Measurements from ENCODE around the gene MED12. TPM values are rescaled to one million over a fixed set of nuclear protein-coding genes. Genes with fewer than 3 reads are reported as not detected.

The MED12 gene
- total and polyA plus RNA-seq, 2 donors (not counting 1 experiment from before 2014, with no cell fraction given) = 34.1 to 123 TPM

DNA sequence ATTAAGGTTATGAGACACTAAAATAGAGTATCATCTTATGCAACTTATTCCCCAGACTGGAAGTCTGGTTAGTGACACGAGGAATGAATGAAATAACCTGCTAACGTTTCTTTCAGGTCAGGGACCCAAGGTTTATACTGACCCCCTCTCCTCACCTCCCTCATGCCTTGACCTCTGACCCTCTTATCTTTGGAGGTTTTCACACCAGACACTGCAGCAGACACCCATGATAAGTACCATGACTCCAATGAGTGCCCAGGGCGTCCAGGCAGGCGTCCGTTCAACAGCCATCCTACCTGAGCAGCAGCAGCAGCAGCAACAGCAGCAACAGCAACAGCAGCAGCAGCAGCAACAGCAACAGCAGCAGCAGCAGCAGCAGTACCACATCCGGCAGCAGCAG lies 22.0 kb downstream of the MED12 start:
- H2AFZ ChIP-seq (ENCODE audit: insufficient read depth, low read depth, low read length, poor library complexity, severe bottlenecking) = no peak overlapping the region
- ATAC-seq (ENCODE audit: low read depth) = no peak
- CTCF ChIA-PET = no interaction called here
- no peaks in the 10 kb centered on the region for H3K79me2 ChIP-seq (ENCODE audit: control insufficient read depth, insufficient read depth, low read length)
- H3K36me3 ChIP-seq (replicated peaks in 1 of 2; ENCODE audit: control extremely low read depth in 1 of 2, control insufficient read depth in 1 of 2, extremely low read depth in 1 of 2, insufficient read depth in 2 of 2, low read length in 1 of 2) = peaks cover 0 to 33% of the 10 kb centered on the region in 2 experiments
- no peak overlapping the region for H3K27ac Mint-ChIP-seq
- no peaks in the 10 kb centered on the region for H3K9me3 Mint-ChIP-seq (ENCODE audit: insufficient read depth)
- no peak for DNase-seq
- H3K27me3 ChIP-seq (replicated peaks in 1 of 4; ENCODE audit: control extremely low read depth in 1 of 4, control insufficient read depth in 3 of 4, insufficient read depth in 4 of 4, low read length in 3 of 4) = no peaks in the 10 kb centered on the region
- H3K27ac ChIP-seq (ENCODE audit: low read length in 2 of 2) = no peak overlapping the region
- POLR2A ChIA-PET = no interaction called here
- intact Hi-C loops (cut with micrococcal nuclease) = no loop called here
- no peak overlapping the region for H3K4me3 ChIP-seq (ENCODE audit: control extremely low read depth in 1 of 5, extremely low read depth in 1 of 5, insufficient read depth in 1 of 5, low read depth in 2 of 5, low read length in 4 of 5)
- H4K20me1 ChIP-seq (ENCODE audit: control insufficient read depth, insufficient read depth, low read length, poor library complexity, severe bottlenecking) = no peaks in the 10 kb centered on the region
- no peaks in the 10 kb centered on the region for H3K27me3 Mint-ChIP-seq
- no peak overlapping the region for H3K4me2 ChIP-seq (replicated peaks; ENCODE audit: low read depth, low read length, poor library complexity, severe bottlenecking)
- H3K4me3 Mint-ChIP-seq = no peak overlapping the region
- no peaks in the 10 kb centered on the region for H3K9me3 ChIP-seq (ENCODE audit: control extremely low read depth in 1 of 3, control insufficient read depth in 2 of 3, insufficient read depth in 1 of 3, low read length in 2 of 3)
- TF ChIP-seq, protein P1, sequence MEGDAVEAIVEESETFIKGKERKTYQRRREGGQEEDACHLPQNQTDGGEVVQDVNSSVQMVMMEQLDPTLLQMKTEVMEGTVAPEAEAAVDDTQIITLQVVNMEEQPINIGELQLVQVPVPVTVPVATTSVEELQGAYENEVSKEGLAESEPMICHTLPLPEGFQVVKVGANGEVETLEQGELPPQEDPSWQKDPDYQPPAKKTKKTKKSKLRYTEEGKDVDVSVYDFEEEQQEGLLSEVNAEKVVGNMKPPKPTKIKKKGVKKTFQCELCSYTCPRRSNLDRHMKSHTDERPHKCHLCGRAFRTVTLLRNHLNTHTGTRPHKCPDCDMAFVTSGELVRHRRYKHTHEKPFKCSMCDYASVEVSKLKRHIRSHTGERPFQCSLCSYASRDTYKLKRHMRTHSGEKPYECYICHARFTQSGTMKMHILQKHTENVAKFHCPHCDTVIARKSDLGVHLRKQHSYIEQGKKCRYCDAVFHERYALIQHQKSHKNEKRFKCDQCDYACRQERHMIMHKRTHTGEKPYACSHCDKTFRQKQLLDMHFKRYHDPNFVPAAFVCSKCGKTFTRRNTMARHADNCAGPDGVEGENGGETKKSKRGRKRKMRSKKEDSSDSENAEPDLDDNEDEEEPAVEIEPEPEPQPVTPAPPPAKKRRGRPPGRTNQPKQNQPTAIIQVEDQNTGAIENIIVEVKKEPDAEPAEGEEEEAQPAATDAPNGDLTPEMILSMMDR (IDR thresholded peaks at IDR 0.05) = no peak
- no peak for TF ChIP-seq EZH2 (IDR thresholded peaks at IDR 0.05; ENCODE audit: borderline replicate concordance, insufficient read depth, low read depth, low read length, poor library complexity, severe bottlenecking)
- H3K4me1 Mint-ChIP-seq = peaks cover 8% of the 10 kb centered on the region
- H3K4me1 ChIP-seq (ENCODE audit: control insufficient read depth in 2 of 2, insufficient read depth in 2 of 2, low read length in 2 of 2) = peaks cover 2% of the 10 kb centered on the region in 2 donors
- no peak overlapping the region for H3K9ac ChIP-seq (ENCODE audit: low read length)
- 93% methylated on average over 3 of the region's 6 CpGs for WGBS (ENCODE audit: insufficient coverage)

DNA sequence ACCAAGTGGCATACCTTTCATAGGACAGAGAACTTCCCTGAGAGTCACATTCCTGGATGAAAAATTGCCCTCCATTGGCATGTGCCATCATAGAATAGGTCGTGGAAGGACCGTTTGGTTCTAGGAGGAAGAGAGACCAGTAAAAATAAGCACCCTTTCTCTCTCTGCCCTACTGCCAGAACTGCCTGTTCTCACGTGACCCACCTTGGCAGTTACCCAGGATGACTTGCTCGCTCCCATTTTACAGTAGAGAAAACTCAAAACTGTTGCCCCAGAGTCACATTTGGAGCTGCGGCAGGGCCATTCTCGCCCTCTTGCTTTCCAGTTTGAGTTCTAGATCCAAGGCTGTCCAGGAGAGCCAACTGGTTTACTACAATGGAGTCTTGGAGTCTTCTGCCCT lies 25.1 kb downstream of the MED12 start:
- H3K27ac ChIP-seq (ENCODE audit: low read length in 2 of 2) = no peak overlapping the region
- ATAC-seq (ENCODE audit: low read depth) = no peak
- Mint-ChIP-seq H3K4me1 (peaks cover 17% of the 10 kb centered on the region), H3K9me3 (ENCODE audit: insufficient read depth) (no peaks in the 10 kb centered on the region), H3K27ac (no peak overlapping the region), H3K4me3 (no peak overlapping the region), H3K27me3 (no peaks in the 10 kb centered on the region)
- peaks cover 8 to 11% of the 10 kb centered on the region in 2 donors for H3K4me1 ChIP-seq (ENCODE audit: control insufficient read depth in 2 of 2, insufficient read depth in 2 of 2, low read length in 2 of 2)
- no peak overlapping the region for H3K4me2 ChIP-seq (replicated peaks; ENCODE audit: low read depth, low read length, poor library complexity, severe bottlenecking)
- CTCF ChIA-PET = no interaction called here
- H4K20me1 ChIP-seq (ENCODE audit: control insufficient read depth, insufficient read depth, low read length, poor library complexity, severe bottlenecking) = no peaks in the 10 kb centered on the region
- 95% methylated on average over 4 of the region's 6 CpGs for WGBS (ENCODE audit: insufficient coverage)
- no peaks in the 10 kb centered on the region for H3K27me3 ChIP-seq (replicated peaks in 1 of 4; ENCODE audit: control extremely low read depth in 1 of 4, control insufficient read depth in 3 of 4, insufficient read depth in 4 of 4, low read length in 3 of 4)
- POLR2A ChIA-PET = no interaction called here
- no peak for DNase-seq
- H3K36me3 ChIP-seq (replicated peaks in 1 of 2; ENCODE audit: control extremely low read depth in 1 of 2, control insufficient read depth in 1 of 2, extremely low read depth in 1 of 2, insufficient read depth in 2 of 2, low read length in 1 of 2) = peaks cover 0 to 15% of the 10 kb centered on the region in 2 experiments
- H3K4me3 ChIP-seq (ENCODE audit: control extremely low read depth in 1 of 5, extremely low read depth in 1 of 5, insufficient read depth in 1 of 5, low read depth in 2 of 5, low read length in 4 of 5) = no peak overlapping the region
- no peak overlapping the region for H2AFZ ChIP-seq (ENCODE audit: insufficient read depth, low read depth, low read length, poor library complexity, severe bottlenecking)
- no peaks in the 10 kb centered on the region for H3K9me3 ChIP-seq (ENCODE audit: control extremely low read depth in 1 of 3, control insufficient read depth in 2 of 3, insufficient read depth in 1 of 3, low read length in 2 of 3)
- intact Hi-C loops (cut with micrococcal nuclease) = no loop called here
- no peak overlapping the region for H3K9ac ChIP-seq (ENCODE audit: low read length)
- no peak for TF ChIP-seq EZH2 (IDR thresholded peaks at IDR 0.05; ENCODE audit: borderline replicate concordance, insufficient read depth, low read depth, low read length, poor library complexity, severe bottlenecking)
- TF ChIP-seq, protein P1 (IDR thresholded peaks at IDR 0.05) = no peak
- no peaks in the 10 kb centered on the region for H3K79me2 ChIP-seq (ENCODE audit: control insufficient read depth, insufficient read depth, low read length)

Data from B cell (primary cell).